ENCODE measurements around the gene SMU1.

The SMU1 gene

DNA sequence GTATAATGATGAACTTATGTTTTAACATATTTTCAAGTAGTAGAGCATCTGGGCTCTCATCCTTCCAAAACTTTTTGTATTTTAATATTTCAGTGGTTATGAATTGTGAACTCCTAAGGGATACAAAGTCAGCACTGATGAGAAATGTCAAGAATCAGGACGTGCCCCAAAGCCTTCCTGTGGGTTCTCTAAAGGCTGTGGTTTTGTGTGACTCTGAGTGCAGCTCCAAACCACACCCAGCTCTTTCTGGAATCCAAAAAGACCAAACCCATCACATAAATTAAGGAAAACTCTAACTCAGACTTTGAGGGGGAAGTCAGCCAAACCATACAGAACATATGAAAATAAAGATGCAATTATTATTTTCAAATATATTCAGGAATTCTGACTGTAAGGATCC, 40.8 kb upstream of the SMU1 start:
- TF ChIP-seq, protein P1, sequence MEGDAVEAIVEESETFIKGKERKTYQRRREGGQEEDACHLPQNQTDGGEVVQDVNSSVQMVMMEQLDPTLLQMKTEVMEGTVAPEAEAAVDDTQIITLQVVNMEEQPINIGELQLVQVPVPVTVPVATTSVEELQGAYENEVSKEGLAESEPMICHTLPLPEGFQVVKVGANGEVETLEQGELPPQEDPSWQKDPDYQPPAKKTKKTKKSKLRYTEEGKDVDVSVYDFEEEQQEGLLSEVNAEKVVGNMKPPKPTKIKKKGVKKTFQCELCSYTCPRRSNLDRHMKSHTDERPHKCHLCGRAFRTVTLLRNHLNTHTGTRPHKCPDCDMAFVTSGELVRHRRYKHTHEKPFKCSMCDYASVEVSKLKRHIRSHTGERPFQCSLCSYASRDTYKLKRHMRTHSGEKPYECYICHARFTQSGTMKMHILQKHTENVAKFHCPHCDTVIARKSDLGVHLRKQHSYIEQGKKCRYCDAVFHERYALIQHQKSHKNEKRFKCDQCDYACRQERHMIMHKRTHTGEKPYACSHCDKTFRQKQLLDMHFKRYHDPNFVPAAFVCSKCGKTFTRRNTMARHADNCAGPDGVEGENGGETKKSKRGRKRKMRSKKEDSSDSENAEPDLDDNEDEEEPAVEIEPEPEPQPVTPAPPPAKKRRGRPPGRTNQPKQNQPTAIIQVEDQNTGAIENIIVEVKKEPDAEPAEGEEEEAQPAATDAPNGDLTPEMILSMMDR (conservative IDR thresholded peaks at IDR 0.05) = no peak

DNA sequence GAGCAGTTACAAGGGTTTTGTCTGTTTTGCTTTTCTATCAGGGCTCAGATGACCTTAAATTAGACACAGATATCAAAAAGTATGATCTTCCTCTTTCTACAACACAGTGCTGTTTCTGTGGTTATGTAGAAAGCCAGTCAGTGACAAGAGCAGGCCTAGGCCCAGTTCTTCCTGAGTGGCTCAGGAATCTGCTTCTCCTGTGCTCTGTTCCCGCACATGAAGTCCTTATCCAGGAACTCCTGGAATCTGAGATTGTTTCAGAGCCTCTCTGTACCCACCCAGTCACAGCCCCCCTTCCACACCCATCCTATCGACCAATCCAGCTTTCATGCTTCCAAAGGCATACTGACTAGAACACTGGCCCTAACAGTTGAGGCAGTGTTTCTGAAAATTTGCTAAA, 40.4 kb upstream of the SMU1 start:
- H3K27ac ChIP-seq = no peak overlapping the region
- TF ChIP-seq, protein P1 (conservative IDR thresholded peaks at IDR 0.05) = no peak

More for the DNA sequence above, 40.8 kb upstream of the SMU1 start:
- no peak overlapping the region for H3K27ac ChIP-seq

DNA sequence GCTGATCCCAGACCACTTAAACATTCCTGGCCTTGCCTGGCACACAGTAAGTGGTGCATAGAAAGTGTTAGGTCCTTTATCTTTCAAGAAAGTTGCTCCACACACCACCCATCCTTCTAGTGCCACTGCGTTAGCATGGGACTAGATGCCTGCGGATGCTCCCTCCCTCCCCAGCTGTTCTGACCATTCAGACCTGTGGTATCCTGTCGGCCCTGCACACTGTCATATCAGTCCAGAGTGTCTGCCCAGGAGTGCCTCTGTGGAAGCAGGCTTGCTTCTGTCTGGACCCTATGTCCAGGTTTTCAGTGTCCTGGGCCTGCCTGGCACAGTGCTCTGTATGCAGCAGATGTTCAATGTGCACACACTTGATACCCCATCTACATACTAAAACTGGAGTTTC, 38.3 kb upstream of the SMU1 start:
- TF ChIP-seq, protein P1 (conservative IDR thresholded peaks at IDR 0.05) = no peak
- no peak overlapping the region for H3K27ac ChIP-seq

DNA sequence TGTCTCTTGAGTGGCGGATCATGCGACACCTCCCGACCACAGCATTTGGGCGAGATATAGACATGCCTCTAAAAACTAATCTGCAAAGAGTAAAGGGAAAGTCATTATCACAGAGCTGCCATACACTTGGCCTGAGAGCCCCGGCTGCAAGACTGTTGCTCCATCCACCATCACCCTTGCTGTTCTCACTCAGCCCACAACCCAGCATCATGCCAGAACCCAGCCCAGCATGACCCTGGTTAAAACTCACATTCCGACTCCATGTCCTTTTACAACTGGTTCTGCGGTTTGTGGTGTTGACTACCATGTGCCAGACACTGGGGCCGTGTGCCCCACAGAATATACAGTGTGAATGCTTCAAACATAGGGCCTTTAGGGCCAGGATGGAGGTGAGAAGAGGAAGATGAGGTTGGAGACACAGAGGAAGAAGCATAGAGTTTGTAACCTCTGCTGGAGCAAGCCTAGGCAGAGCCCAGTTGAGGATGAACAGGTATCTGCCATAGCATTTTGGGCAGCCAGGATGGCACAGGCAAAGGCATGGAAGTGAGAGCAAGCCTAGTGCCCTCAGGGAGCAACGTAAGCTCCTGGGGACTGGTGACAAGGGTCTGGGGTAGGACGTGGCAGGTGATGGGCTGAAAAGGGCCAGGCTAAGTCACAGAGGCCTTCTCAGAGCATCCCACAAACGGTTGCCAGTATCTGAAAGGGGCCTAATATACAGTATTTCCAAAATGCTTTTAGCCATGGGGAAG, 37.5 kb upstream of the SMU1 start:
- TF ChIP-seq, protein P1 (conservative IDR thresholded peaks at IDR 0.05) = no peak
- no peak overlapping the region for H3K27ac ChIP-seq

DNA sequence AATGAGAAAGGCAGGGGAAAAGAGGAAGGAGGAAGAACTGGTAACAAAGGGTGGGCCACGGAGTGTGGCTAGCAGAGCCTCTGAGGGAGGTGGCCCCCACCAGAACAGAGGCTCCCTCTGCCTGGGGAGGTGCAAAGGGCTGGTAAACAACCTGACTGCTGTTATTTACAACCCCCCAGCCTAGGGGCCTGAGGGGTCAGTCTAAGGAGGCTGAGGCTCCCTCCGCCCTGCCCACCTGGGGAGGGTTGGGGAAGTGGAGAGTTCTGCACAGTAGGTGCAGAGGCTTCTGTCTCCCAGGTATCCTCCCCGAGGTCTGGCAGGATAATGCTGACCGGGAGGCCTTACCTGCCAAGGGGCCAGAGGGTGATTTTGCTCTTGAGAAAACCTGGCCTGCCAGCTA, 35.6 kb upstream of the SMU1 start:
- no peak overlapping the region for H3K27ac ChIP-seq
- TF ChIP-seq, protein P1 (conservative IDR thresholded peaks at IDR 0.05) = no peak

DNA sequence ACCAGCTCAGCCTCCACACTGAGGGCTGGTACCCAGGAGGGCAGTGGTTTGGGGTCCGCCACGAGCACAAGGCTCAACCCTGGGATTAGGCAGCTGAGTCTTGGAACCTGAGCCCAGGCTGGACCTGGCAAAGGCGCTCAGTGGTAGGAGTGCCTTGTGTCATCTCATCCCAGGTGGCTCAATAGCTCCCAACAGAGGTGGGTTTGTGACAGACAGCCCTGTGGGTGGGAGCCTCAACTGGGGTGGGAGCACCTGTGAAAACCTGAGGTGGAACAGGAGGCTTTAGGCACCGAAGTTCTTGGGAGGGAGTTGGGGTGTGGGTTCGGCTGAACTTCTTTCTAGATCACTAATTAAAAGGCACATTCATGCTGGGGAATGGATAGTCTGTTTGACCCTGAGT, 35.2 kb upstream of the SMU1 start:
- TF ChIP-seq, protein P1 (conservative IDR thresholded peaks at IDR 0.05) = no peak
- no peak overlapping the region for H3K27ac ChIP-seq

DNA sequence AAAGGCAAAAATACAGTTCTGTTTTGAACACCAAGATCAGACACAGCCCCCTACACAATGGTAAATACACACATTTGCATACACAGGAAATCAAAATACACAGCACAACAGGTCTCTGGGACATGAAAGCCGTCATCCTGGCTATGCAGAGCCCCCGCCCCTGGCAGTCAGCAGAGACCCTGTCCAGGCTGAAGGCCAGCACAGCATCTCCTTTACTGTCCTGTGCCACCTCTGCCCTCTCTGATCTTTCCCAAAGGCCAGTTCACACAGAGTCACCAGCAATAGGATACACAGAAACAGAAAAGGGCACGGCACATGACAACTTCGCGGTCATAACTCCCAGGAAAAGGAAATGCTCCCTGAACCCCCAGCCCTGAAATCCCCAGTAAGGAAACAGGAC, 34.2 kb upstream of the SMU1 start:
- TF ChIP-seq, protein P1 (conservative IDR thresholded peaks at IDR 0.05) = no peak
- no peak overlapping the region for H3K27ac ChIP-seq

All from VCaP (cell line).